Measurements from ENCODE around the gene ADAMTS9.

ADAMTS9 gene

DNA sequence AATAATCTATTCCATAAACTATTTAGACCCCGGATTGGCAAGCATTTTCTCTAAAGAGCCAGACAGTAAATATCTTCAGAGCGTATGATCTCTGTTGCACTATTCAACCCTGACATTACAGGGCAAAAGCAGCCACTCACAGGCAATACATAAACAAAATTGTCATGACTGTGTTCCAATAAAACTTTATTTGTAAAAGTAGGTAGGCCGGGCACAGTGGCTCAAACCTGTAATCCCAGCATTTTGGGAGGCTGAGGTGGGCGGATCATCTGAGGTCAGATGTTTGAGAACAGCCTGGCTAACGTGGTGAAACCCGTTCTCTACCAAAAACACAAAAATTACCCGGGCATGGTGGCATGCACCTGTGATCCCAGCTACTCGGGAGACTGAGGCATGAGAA lies 66.5 kb downstream of the ADAMTS9 start:
- no peak overlapping the region for H2AFZ ChIP-seq (ENCODE audit: low read depth, low read length, severe bottlenecking)
- TF ChIP-seq, protein P1, sequence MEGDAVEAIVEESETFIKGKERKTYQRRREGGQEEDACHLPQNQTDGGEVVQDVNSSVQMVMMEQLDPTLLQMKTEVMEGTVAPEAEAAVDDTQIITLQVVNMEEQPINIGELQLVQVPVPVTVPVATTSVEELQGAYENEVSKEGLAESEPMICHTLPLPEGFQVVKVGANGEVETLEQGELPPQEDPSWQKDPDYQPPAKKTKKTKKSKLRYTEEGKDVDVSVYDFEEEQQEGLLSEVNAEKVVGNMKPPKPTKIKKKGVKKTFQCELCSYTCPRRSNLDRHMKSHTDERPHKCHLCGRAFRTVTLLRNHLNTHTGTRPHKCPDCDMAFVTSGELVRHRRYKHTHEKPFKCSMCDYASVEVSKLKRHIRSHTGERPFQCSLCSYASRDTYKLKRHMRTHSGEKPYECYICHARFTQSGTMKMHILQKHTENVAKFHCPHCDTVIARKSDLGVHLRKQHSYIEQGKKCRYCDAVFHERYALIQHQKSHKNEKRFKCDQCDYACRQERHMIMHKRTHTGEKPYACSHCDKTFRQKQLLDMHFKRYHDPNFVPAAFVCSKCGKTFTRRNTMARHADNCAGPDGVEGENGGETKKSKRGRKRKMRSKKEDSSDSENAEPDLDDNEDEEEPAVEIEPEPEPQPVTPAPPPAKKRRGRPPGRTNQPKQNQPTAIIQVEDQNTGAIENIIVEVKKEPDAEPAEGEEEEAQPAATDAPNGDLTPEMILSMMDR (IDR thresholded peaks at IDR 0.05; ENCODE audit: insufficient read depth, low read length, poor library complexity, severe bottlenecking) = no peak
- no peak for TF ChIP-seq EZH2phosphoT487 (conservative IDR thresholded peaks at IDR 0.05; ENCODE audit: low read length)
- H3K4me3 ChIP-seq (ENCODE audit: insufficient read depth, low read length, poor library complexity, severe bottlenecking) = no peak overlapping the region
- H4K20me1 ChIP-seq (ENCODE audit: low read depth, low read length) = no peaks in the 10 kb centered on the region
- no peak overlapping the region for H3K4me2 ChIP-seq (ENCODE audit: low read depth, low read length, poor library complexity, severe bottlenecking)
- H3K79me2 ChIP-seq (ENCODE audit: insufficient read depth, low read length) = no peaks in the 10 kb centered on the region
- H3K9me2 ChIP-seq (replicated peaks; ENCODE audit: insufficient read depth, low read length) = no peaks in the 10 kb centered on the region
- H3F3A ChIP-seq (ENCODE audit: insufficient read depth) = no peaks in the 10 kb centered on the region
- no peak overlapping the region for H3K9ac ChIP-seq (ENCODE audit: low read length)
- no peaks in the 10 kb centered on the region for H3K9me3 ChIP-seq (ENCODE audit: insufficient read depth, low read length)
- no peaks in the 10 kb centered on the region for H3K36me3 ChIP-seq (ENCODE audit: low read length)
- no peak overlapping the region for H3K27ac ChIP-seq (ENCODE audit: low read depth, low read length)
- H3K27me3 ChIP-seq (ENCODE audit: low read length) = no peaks in the 10 kb centered on the region

DNA sequence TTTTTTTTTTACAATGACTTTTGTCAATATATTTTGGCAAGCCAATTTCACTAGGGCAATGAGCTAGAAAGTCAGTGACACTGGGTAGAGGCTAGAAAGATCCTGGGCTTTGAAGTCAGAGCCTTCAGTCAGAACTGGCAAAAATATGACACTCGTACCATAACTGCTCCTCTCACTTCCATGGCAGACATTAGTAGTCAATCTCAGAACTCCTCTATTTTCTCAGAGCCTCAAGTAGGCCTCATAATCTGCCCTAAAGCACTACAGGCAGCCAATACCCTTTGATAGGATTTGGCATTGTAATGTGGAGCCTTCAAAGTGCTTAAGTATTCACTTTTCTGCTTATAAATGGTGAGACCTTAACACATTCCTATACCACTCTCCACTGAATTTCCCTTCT lies 67.8 kb downstream of the ADAMTS9 start:
- Histone ChIP-seq H3K79me2 (ENCODE audit: insufficient read depth, low read length) (no peaks in the 10 kb centered on the region), H3F3A (ENCODE audit: insufficient read depth) (no peaks in the 10 kb centered on the region), H3K9ac (ENCODE audit: low read length) (no peak overlapping the region), H3K9me3 (ENCODE audit: insufficient read depth, low read length) (no peaks in the 10 kb centered on the region), H3K4me3 (ENCODE audit: insufficient read depth, low read length, poor library complexity, severe bottlenecking) (no peak overlapping the region), H4K20me1 (ENCODE audit: low read depth, low read length) (no peaks in the 10 kb centered on the region), H3K4me2 (ENCODE audit: low read depth, low read length, poor library complexity, severe bottlenecking) (no peak overlapping the region), H2AFZ (ENCODE audit: low read depth, low read length, severe bottlenecking) (no peak overlapping the region), H3K27me3 (ENCODE audit: low read length) (no peaks in the 10 kb centered on the region), H3K27ac (ENCODE audit: low read depth, low read length) (no peak overlapping the region), H3K36me3 (ENCODE audit: low read length) (no peaks in the 10 kb centered on the region), H3K9me2 (replicated peaks; ENCODE audit: insufficient read depth, low read length) (no peaks in the 10 kb centered on the region)
- TF ChIP-seq EZH2phosphoT487 (conservative IDR thresholded peaks at IDR 0.05; ENCODE audit: low read length) = no peak
- TF ChIP-seq, protein P1 (IDR thresholded peaks at IDR 0.05; ENCODE audit: insufficient read depth, low read length, poor library complexity, severe bottlenecking) = no peak

DNA sequence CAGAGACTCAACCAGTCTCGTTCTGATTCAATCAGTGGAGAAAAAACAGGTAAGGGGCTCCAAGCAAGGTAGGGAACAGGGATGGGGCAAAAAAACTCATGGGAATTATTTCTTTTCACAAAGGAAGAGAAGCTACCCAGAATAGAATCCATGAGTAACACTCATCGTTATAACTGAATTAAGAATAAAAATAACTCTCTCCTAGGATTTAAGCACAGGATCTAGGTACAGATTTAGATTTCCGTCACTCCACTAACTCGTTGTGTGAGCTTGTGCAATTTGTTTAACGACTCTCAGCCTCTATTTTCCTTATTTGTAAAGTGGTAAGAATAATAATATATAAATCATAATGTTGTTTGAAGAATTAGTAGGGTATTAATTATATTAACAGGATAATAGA lies 68.6 kb downstream of the ADAMTS9 start:
- no peaks in the 10 kb centered on the region for H3K9me3 ChIP-seq (ENCODE audit: insufficient read depth, low read length)
- no peak overlapping the region for H3K4me2 ChIP-seq (ENCODE audit: low read depth, low read length, poor library complexity, severe bottlenecking)
- H3K9me2 ChIP-seq (replicated peaks; ENCODE audit: insufficient read depth, low read length) = no peaks in the 10 kb centered on the region
- H3K9ac ChIP-seq (ENCODE audit: low read length) = no peak overlapping the region
- H4K20me1 ChIP-seq (ENCODE audit: low read depth, low read length) = no peaks in the 10 kb centered on the region
- H3K4me3 ChIP-seq (ENCODE audit: insufficient read depth, low read length, poor library complexity, severe bottlenecking) = no peak overlapping the region
- TF ChIP-seq, protein P1 (IDR thresholded peaks at IDR 0.05; ENCODE audit: insufficient read depth, low read length, poor library complexity, severe bottlenecking) = no peak
- TF ChIP-seq EZH2phosphoT487 (conservative IDR thresholded peaks at IDR 0.05; ENCODE audit: low read length) = no peak
- no peak overlapping the region for H2AFZ ChIP-seq (ENCODE audit: low read depth, low read length, severe bottlenecking)
- H3K27ac ChIP-seq (ENCODE audit: low read depth, low read length) = no peak overlapping the region
- H3F3A ChIP-seq (ENCODE audit: insufficient read depth) = no peaks in the 10 kb centered on the region
- no peaks in the 10 kb centered on the region for H3K79me2 ChIP-seq (ENCODE audit: insufficient read depth, low read length)
- no peaks in the 10 kb centered on the region for H3K27me3 ChIP-seq (ENCODE audit: low read length)
- no peaks in the 10 kb centered on the region for H3K36me3 ChIP-seq (ENCODE audit: low read length)

Data from SU-DHL-6 (cell line).